Trophoblast cell (in vitro differentiated cells and primary cell): ENCODE measurements around the gene GLTP.

ENCODE experiments used
- DNase-seq, 2 donors: peaks; one replicate each; pipeline ENCODE4 v3.0.0-alpha.2; 2016
- H2AFZ ChIP-seq: 2 replicates; pipeline ENCODE4 v1.6.1; 2013; ENCODE audit warnings: low read length, moderate library complexity, mild to moderate bottlenecking; ENCODE audit not compliant: insufficient read depth, poor library complexity
- H2AK5ac ChIP-seq: 2 replicates; pipeline ENCODE4 v1.6.1; 2013; ENCODE audit warnings: mild to moderate bottlenecking, low read length
- H2BK120ac ChIP-seq: 2 replicates; pipeline ENCODE4 v1.6.1; 2013; ENCODE audit warnings: low read length, mild to moderate bottlenecking, moderate library complexity; ENCODE audit not compliant: insufficient read depth, poor library complexity
- H2BK12ac ChIP-seq: 2 replicates; pipeline ENCODE4 v1.6.1; 2013; ENCODE audit warnings: mild to moderate bottlenecking, low read length, moderate library complexity
- H2BK5ac ChIP-seq: 2 replicates; pipeline ENCODE4 v1.6.1; 2013; ENCODE audit warnings: low read length, low read depth, moderate library complexity, mild to moderate bottlenecking; ENCODE audit not compliant: poor library complexity
- H3K14ac ChIP-seq: 2 replicates; pipeline ENCODE4 v1.6.1; 2013; ENCODE audit warnings: mild to moderate bottlenecking, low read length
- H3K18ac ChIP-seq: 2 replicates; pipeline ENCODE4 v1.6.1; 2013; ENCODE audit warnings: mild to moderate bottlenecking, low read length
- H3K23ac ChIP-seq: 2 replicates; pipeline ENCODE4 v1.6.1; 2013; ENCODE audit warnings: low read length
- H3K27ac ChIP-seq: 2 replicates; pipeline ENCODE4 v1.5.1; 2013; ENCODE audit warnings: low read depth, mild to moderate bottlenecking, inconsistent platforms, low read length, moderate library complexity
- H3K27me3 ChIP-seq: 2 replicates; pipeline ENCODE4 v1.6.1; 2013; ENCODE audit warnings: inconsistent platforms, mild to moderate bottlenecking, low read length, moderate library complexity; ENCODE audit not compliant: insufficient read depth
- H3K36me3 ChIP-seq, 2 experiments: 1 replicate in 1 of 2; 2 replicates in 1 of 2; pipeline ENCODE4 v1.6.1; 2013; ENCODE audit warnings: low read length in 2 of 2, mild to moderate bottlenecking in 2 of 2, moderate library complexity in 1 of 2; ENCODE audit not compliant: insufficient read depth in 2 of 2, control insufficient read depth in 1 of 2
- H3K4ac ChIP-seq: 2 replicates; pipeline ENCODE4 v1.6.1; 2013; ENCODE audit warnings: low read depth, mild to moderate bottlenecking, low read length, moderate library complexity
- H3K4me1 ChIP-seq, 2 experiments: 1 replicate in 1 of 2; 2 replicates in 1 of 2; pipeline ENCODE4 v1.6.1; 2013; ENCODE audit warnings: low read length in 2 of 2, mild to moderate bottlenecking in 2 of 2, moderate library complexity in 1 of 2; ENCODE audit not compliant: insufficient read depth in 2 of 2, control insufficient read depth in 1 of 2
- H3K4me2 ChIP-seq: 2 replicates; pipeline ENCODE4 v1.6.1; 2013; ENCODE audit warnings: inconsistent platforms, mild to moderate bottlenecking, low read length, moderate library complexity
- H3K4me3 ChIP-seq: 2 replicates; pipeline ENCODE4 v1.5.1; 2013; ENCODE audit warnings: mild to moderate bottlenecking, low read depth, low read length, inconsistent platforms
- H3K79me1 ChIP-seq: one replicate; pipeline ENCODE4 v1.6.1; 2013; ENCODE audit warnings: low read length
- H3K79me2 ChIP-seq: 2 replicates; pipeline ENCODE4 v1.6.1; 2013; ENCODE audit warnings: low read length, mild to moderate bottlenecking; ENCODE audit not compliant: control insufficient read depth, insufficient read depth, poor library complexity
- H3K9ac ChIP-seq: 2 replicates; pipeline ENCODE4 v1.6.1; 2013; ENCODE audit warnings: mild to moderate bottlenecking, low read length
- H3K9me3 ChIP-seq: 2 replicates; pipeline ENCODE4 v1.6.1; 2013; ENCODE audit warnings: low read depth, mild to moderate bottlenecking, control low read depth, inconsistent platforms, low read length; ENCODE audit not compliant: insufficient read depth
- H4K12ac ChIP-seq: 2 replicates; pipeline ENCODE4 v1.6.1; 2013; ENCODE audit warnings: low read depth, mild to moderate bottlenecking, low read length, moderate library complexity
- H4K8ac ChIP-seq: 2 replicates; pipeline ENCODE4 v1.6.1; 2013; ENCODE audit warnings: low read depth, mild to moderate bottlenecking, low read length, moderate library complexity
- H4K91ac ChIP-seq: one replicate; pipeline ENCODE4 v1.6.1; 2013; ENCODE audit warnings: low read depth, mild to moderate bottlenecking, low read length, moderate library complexity
- WGBS: extraction: QIAGEN DNeasy Blood & Tissue Kit; methylation state at CpG from one replicate; pipeline ENCODE4 v1.1.7; 2013; ENCODE audit warnings: missing lambda C conversion rate; ENCODE audit not compliant: insufficient read length, insufficient coverage; ENCODE audit errors: extremely low coverage; 5-methylcytosine and 5-hydroxymethylcytosine counted together

Gene GLTP

DNA sequence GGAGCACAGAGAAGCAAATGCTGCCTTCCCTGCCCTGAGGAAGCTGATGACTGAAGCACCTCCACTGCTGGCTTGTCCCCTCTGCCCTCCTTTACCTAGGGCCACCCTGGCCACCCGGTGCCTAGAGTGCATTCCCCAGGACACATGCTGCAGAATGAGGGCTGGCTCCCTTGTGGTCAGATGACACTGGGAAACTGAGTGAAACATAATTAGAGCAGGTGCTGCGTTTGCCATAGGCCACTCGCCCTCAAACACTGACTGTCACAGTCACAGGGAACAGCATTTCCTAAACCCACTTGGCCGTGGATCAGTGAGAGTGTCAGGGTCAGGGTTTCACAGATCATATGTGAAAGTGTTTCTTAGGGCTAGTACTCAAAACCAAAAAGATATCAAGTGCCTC, 35.7 kb upstream of the GLTP start:
- peak overlapping the region; percentile 8 for H3K4me3 ChIP-seq
- no peak overlapping the region for H3K4ac ChIP-seq
- H3K4me2 ChIP-seq, result no peak overlapping the region
- no peak overlapping the region for H2BK12ac ChIP-seq
- no peak overlapping the region for H2AFZ ChIP-seq
- H2AK5ac ChIP-seq, result no peak overlapping the region
- no peaks in the 10 kb centered on the region for H3K27me3 ChIP-seq
- no peaks in the 10 kb centered on the region for H3K4me1 ChIP-seq
- H3K14ac ChIP-seq, result no peak overlapping the region
- no peak overlapping the region for H3K23ac ChIP-seq
- H3K9ac ChIP-seq, result no peak overlapping the region
- H3K36me3 ChIP-seq, result peaks cover 32 to 44% of the 10 kb centered on the region in 2 experiments
- H4K91ac ChIP-seq, result no peak overlapping the region
- H3K79me2 ChIP-seq, result no peaks in the 10 kb centered on the region
- no peak overlapping the region for H2BK120ac ChIP-seq
- no peak overlapping the region for H3K18ac ChIP-seq
- no peak for DNase-seq
- H2BK5ac ChIP-seq, result no peak overlapping the region
- no peaks in the 10 kb centered on the region for H3K9me3 ChIP-seq
- H4K12ac ChIP-seq, result no peak overlapping the region
- no peak overlapping the region for H3K27ac ChIP-seq
- H3K79me1 ChIP-seq, result no peaks in the 10 kb centered on the region
- no CpG with 5 or more reads among the region's 4 CpGs for WGBS
- no peak overlapping the region for H4K8ac ChIP-seq

DNA sequence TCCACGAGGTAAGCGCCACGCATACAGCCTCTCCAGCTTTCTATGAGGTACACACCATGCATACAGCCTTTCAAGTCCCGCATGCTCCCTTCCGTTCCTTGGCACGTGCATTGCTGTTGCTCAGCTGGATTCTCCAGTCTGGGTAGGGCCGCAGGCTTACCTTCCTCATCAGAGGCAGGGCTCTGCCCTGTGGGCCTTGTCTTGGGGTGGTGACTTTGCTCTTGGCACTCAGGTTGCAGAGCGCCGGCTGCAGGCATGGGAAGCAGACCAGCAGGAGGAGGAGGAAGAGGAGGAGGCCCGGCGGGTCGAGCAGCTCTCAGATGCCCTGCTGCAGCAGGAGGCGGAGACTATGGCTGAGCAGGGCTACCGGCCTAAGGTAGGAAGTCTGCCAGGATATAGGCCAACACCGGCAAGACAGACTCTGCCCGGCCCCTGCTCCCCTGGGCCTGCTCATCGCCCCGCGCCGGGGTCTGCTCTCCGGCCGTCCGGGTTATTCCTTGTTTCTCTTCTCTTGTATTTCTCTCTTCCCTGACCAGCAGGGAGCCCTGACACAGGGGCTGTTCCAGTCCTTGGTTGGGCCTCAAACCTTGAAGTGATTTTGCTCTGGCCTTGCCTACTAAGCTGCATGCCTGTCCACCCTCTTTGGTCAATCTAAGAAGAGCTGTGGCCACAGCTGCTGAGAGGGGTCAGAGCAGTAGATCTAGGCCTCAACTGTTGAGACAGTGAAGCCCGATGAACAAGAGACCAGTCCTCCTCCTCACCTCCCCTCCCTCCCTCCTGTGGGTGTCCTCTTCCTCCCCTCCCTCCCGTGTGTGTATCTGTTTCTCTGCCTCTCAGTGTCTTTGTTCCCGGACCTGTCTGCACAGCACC, 35.1 kb upstream of the GLTP start:
- no peak overlapping the region for H4K91ac ChIP-seq
- no peak overlapping the region for H3K18ac ChIP-seq
- H2BK120ac ChIP-seq, result no peak overlapping the region
- no peak overlapping the region for H3K4me3 ChIP-seq
- no peak overlapping the region for H2AK5ac ChIP-seq
- H3K4me1 ChIP-seq, result no peaks in the 10 kb centered on the region
- no peak overlapping the region for H4K12ac ChIP-seq
- no peak overlapping the region for H3K4me2 ChIP-seq
- no peaks in the 10 kb centered on the region for H3K27me3 ChIP-seq
- H2AFZ ChIP-seq, result no peak overlapping the region
- H3K79me2 ChIP-seq, result no peaks in the 10 kb centered on the region
- H2BK5ac ChIP-seq, result no peak overlapping the region
- H3K23ac ChIP-seq, result no peak overlapping the region
- no peak overlapping the region for H3K14ac ChIP-seq
- no peak overlapping the region for H3K4ac ChIP-seq
- peak; percentile 24 to 60 for DNase-seq
- H3K9me3 ChIP-seq, result no peaks in the 10 kb centered on the region
- H2BK12ac ChIP-seq, result no peak overlapping the region
- peaks cover 36 to 46% of the 10 kb centered on the region in 2 experiments for H3K36me3 ChIP-seq
- no peaks in the 10 kb centered on the region for H3K79me1 ChIP-seq
- WGBS, result no CpG with 5 or more reads among the region's 26 CpGs
- H4K8ac ChIP-seq, result no peak overlapping the region
- H3K9ac ChIP-seq, result no peak overlapping the region
- H3K27ac ChIP-seq, result no peak overlapping the region

DNA sequence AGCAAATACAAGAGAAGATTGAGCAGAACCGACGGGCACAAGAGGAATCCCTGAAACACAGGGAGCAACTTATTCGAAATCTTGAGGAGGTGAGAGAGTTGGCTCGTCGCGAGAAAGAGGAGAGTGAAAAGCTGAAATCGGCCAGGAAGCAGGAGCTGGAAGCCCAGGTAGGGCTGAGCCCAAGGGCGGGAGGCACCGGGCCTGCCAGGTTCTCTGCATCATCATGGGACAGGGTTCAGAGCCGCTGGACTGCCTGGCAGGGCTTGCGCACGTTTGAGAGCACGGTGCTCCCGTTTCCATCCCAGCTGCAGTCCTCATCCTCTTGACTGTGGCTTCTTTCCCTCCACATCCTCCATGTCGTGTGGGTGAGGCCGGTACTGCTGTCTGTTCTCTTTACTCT, 34.1 kb upstream of the GLTP start:
- Histone ChIP-seq H2BK12ac (no peak overlapping the region), H4K12ac (no peak overlapping the region), H3K9ac (no peak overlapping the region), H3K23ac (no peak overlapping the region), H3K79me1 (no peaks in the 10 kb centered on the region), H4K8ac (no peak overlapping the region), H3K4me3 (no peak overlapping the region), H3K79me2 (no peaks in the 10 kb centered on the region), H3K27ac (no peak overlapping the region), H3K9me3 (no peaks in the 10 kb centered on the region), H3K27me3 (no peaks in the 10 kb centered on the region), H3K4me1 (no peaks in the 10 kb centered on the region), H4K91ac (no peak overlapping the region), H2BK5ac (no peak overlapping the region), H2BK120ac (no peak overlapping the region), H2AFZ (no peak overlapping the region), H3K14ac (no peak overlapping the region), H3K4ac (no peak overlapping the region), H3K18ac (no peak overlapping the region), H2AK5ac (no peak overlapping the region), H3K36me3 (peaks cover 36 to 49% of the 10 kb centered on the region in 2 experiments), H3K4me2 (no peak overlapping the region)
- no peak for DNase-seq
- no CpG with 5 or more reads among the region's 16 CpGs for WGBS

DNA sequence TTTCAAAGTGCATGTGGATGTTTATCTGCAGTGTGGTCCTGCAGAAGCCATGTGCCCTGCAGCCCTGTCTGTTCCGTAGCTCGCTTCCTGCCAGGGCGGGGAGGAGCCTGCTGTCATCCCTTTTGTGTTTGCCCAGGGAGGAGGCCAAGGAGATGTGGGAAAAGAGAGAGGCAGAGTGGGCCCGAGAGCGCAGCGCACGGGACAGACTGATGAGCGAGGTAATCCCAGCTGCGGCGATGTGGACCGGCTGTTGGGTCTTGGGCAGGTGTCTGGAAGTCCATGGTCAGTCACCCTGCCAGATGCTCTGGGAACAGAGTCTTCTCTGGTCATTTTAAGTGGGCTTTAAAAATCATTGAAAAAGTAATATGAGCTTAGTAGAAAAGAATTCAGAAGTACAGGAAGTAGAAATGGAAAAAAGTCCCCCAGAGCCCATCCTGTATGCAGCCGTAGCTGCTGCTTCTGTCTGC, 32.5 kb upstream of the GLTP start:
- no peak overlapping the region for H3K14ac ChIP-seq
- H2BK5ac ChIP-seq, result no peak overlapping the region
- no peak overlapping the region for H4K12ac ChIP-seq
- no peaks in the 10 kb centered on the region for H3K4me1 ChIP-seq
- H4K8ac ChIP-seq, result no peak overlapping the region
- H3K27me3 ChIP-seq, result no peaks in the 10 kb centered on the region
- H3K4me2 ChIP-seq, result no peak overlapping the region
- no peaks in the 10 kb centered on the region for H3K9me3 ChIP-seq
- H3K79me1 ChIP-seq, result no peaks in the 10 kb centered on the region
- no peak overlapping the region for H3K23ac ChIP-seq
- H3K36me3 ChIP-seq, result peaks cover 43 to 59% of the 10 kb centered on the region in 2 experiments
- no peak overlapping the region for H2BK120ac ChIP-seq
- no peak overlapping the region for H3K18ac ChIP-seq
- H3K79me2 ChIP-seq, result no peaks in the 10 kb centered on the region
- H4K91ac ChIP-seq, result no peak overlapping the region
- no peak overlapping the region for H2AFZ ChIP-seq
- H3K4ac ChIP-seq, result no peak overlapping the region
- no peak overlapping the region for H2AK5ac ChIP-seq
- H2BK12ac ChIP-seq, result no peak overlapping the region
- no peak overlapping the region for H3K4me3 ChIP-seq
- no peak overlapping the region for H3K27ac ChIP-seq
- no peak for DNase-seq
- no peak overlapping the region for H3K9ac ChIP-seq
- WGBS, result no CpG with 5 or more reads among the region's 12 CpGs
